Activated T-cell treated with anti-CD3 and anti-CD28 coated beads, Interleukin-2, amount 50 U/mL, for 24 hours (primary cell): ENCODE measurements around the gene GFM1.
A peak's percentile ranks its signal among the peaks of the same experiment; 100 is the strongest.

Experiments used
- DNase-seq: peaks from one replicate; pipeline ENCODE4 v3.0.0-alpha.2; 2020
- H3K27ac Mint-ChIP-seq: 2 replicates; pipeline ENCODE4 v1.8.0; 2020; ENCODE audit warnings: mild to moderate bottlenecking, mixed read lengths
- H3K27me3 Mint-ChIP-seq: 2 replicates; pipeline ENCODE4 v1.8.0; 2020; ENCODE audit warnings: mixed read lengths
- H3K36me3 Mint-ChIP-seq: 2 replicates; pipeline ENCODE4 v1.8.0; 2020; ENCODE audit warnings: low read depth, mixed read lengths
- H3K4me1 Mint-ChIP-seq: 2 replicates; pipeline ENCODE4 v1.8.0; 2020; ENCODE audit warnings: low read depth, mixed read lengths
- H3K4me3 Mint-ChIP-seq: 2 replicates; pipeline ENCODE4 v1.8.0; 2020; ENCODE audit warnings: mild to moderate bottlenecking, moderate library complexity, mixed read lengths
- H3K9me3 Mint-ChIP-seq: 2 replicates; pipeline ENCODE4 v1.8.0; 2020; ENCODE audit warnings: mixed read lengths

The GFM1 gene

GRCh38 chr3:158727206-158728060 is 83.1 kb downstream of the GFM1 start:
- Mint-ChIP-seq H3K27me3 (peaks cover 11% of the 10 kb centered on the region), H3K36me3 (peaks cover 10% of the 10 kb centered on the region), H3K9me3 (no peaks in the 10 kb centered on the region), H3K27ac (no peak overlapping the region), H3K4me1 (peaks cover 37% of the 10 kb centered on the region), H3K4me3 (peak overlapping the region; percentile 31)
- DNase-seq, result no peak

GRCh38 chr3:158728061-158728377 is 83.7 kb downstream of the GFM1 start:
- Mint-ChIP-seq H3K4me3 (peak overlapping the region; percentile 31), H3K27ac (no peak overlapping the region), H3K4me1 (peaks cover 32% of the 10 kb centered on the region), H3K27me3 (peaks cover 11% of the 10 kb centered on the region), H3K36me3 (peaks cover 7% of the 10 kb centered on the region), H3K9me3 (no peaks in the 10 kb centered on the region)
- DNase-seq, result no peak

GRCh38 chr3:158728851-158729250 is 84.5 kb downstream of the GFM1 start:
- Mint-ChIP-seq H3K27ac (no peak overlapping the region), H3K4me1 (peaks cover 26% of the 10 kb centered on the region), H3K4me3 (no peak overlapping the region), H3K36me3 (peaks cover 5% of the 10 kb centered on the region), H3K9me3 (no peaks in the 10 kb centered on the region), H3K27me3 (peaks cover 11% of the 10 kb centered on the region)
- no peak for DNase-seq

GRCh38 chr3:158731486-158731885 is 87.2 kb downstream of the GFM1 start:
- no peaks in the 10 kb centered on the region for H3K36me3 Mint-ChIP-seq
- H3K4me1 Mint-ChIP-seq, result peaks cover 20% of the 10 kb centered on the region
- peak overlapping the region; percentile 56 for H3K4me3 Mint-ChIP-seq
- no peak for DNase-seq
- H3K9me3 Mint-ChIP-seq, result peaks cover 11% of the 10 kb centered on the region
- H3K27me3 Mint-ChIP-seq, result peaks cover 11% of the 10 kb centered on the region
- H3K27ac Mint-ChIP-seq, result no peak overlapping the region

GRCh38 chr3:158731938-158732855 is 87.9 kb downstream of the GFM1 start, which contains the start of gene RARRES1:
RARRES1 (minus strand) TSS chr3:158732457; CDS start chr3:158732415, 42 bp downstream.
- no peak within 1 kb of the TSS for H3K27ac Mint-ChIP-seq
- peaks cover 11% of the 10 kb centered on the region for H3K9me3 Mint-ChIP-seq
- H3K4me3 Mint-ChIP-seq, result peak within 1 kb of the TSS; percentile 56
- peaks cover 11% of the 10 kb centered on the region for H3K27me3 Mint-ChIP-seq
- peak; percentile 48 for DNase-seq
- no peaks in the 10 kb centered on the region for H3K36me3 Mint-ChIP-seq
- peaks cover 19% of the 10 kb centered on the region for H3K4me1 Mint-ChIP-seq

GRCh38 chr3:158732856-158733200 is 88.5 kb downstream of the GFM1 start:
- Mint-ChIP-seq H3K27ac (no peak overlapping the region), H3K27me3 (peaks cover 11% of the 10 kb centered on the region), H3K9me3 (peaks cover 11% of the 10 kb centered on the region), H3K36me3 (no peaks in the 10 kb centered on the region), H3K4me3 (peak overlapping the region; percentile 20), H3K4me1 (peaks cover 13% of the 10 kb centered on the region)
- no peak for DNase-seq

GRCh38 chr3:158733656-158734055 is 89.3 kb downstream of the GFM1 start:
- H3K27ac Mint-ChIP-seq, result no peak overlapping the region
- H3K4me1 Mint-ChIP-seq, result peaks cover 8% of the 10 kb centered on the region
- H3K36me3 Mint-ChIP-seq, result no peaks in the 10 kb centered on the region
- H3K9me3 Mint-ChIP-seq, result peaks cover 11% of the 10 kb centered on the region
- peaks cover 11% of the 10 kb centered on the region for H3K27me3 Mint-ChIP-seq
- no peak for DNase-seq
- no peak overlapping the region for H3K4me3 Mint-ChIP-seq

- Mint-ChIP-seq H3K27me3 (peaks cover 8% of the 10 kb centered on the region), H3K4me1 (peaks cover 8% of the 10 kb centered on the region), H3K27ac (no peak overlapping the region), H3K4me3 (no peak overlapping the region), H3K36me3 (no peaks in the 10 kb centered on the region), H3K9me3 (peaks cover 11% of the 10 kb centered on the region)
- no peak for DNase-seq
These were observed 91.1 kb downstream of the GFM1 start for GRCh38 chr3:158735296-158736033.

- no peak for DNase-seq
- no peak overlapping the region for H3K4me3 Mint-ChIP-seq
- H3K27ac Mint-ChIP-seq, result no peak overlapping the region
- peaks cover 8% of the 10 kb centered on the region for H3K4me1 Mint-ChIP-seq
- peaks cover 5% of the 10 kb centered on the region for H3K36me3 Mint-ChIP-seq
- no peaks in the 10 kb centered on the region for H3K27me3 Mint-ChIP-seq
- peaks cover 11% of the 10 kb centered on the region for H3K9me3 Mint-ChIP-seq
These were observed 93.1 kb downstream of the GFM1 start for GRCh38 chr3:158737410-158737809.

- Mint-ChIP-seq H3K27ac (no peak overlapping the region), H3K27me3 (no peaks in the 10 kb centered on the region), H3K9me3 (peaks cover 11% of the 10 kb centered on the region), H3K4me3 (no peak overlapping the region), H3K4me1 (peaks cover 8% of the 10 kb centered on the region), H3K36me3 (peaks cover 9% of the 10 kb centered on the region)
- DNase-seq, result no peak
These were observed 93.8 kb downstream of the GFM1 start for GRCh38 chr3:158737976-158738615.

GRCh38 chr3:158738653-158739052 is 94.3 kb downstream of the GFM1 start:
- Mint-ChIP-seq H3K4me3 (no peak overlapping the region), H3K27ac (no peak overlapping the region)

GRCh38 chr3:158739078-158739477 is 94.8 kb downstream of the GFM1 start:
- Mint-ChIP-seq H3K27me3 (no peaks in the 10 kb centered on the region), H3K9me3 (peaks cover 11% of the 10 kb centered on the region), H3K4me3 (no peak overlapping the region), H3K4me1 (peaks cover 8% of the 10 kb centered on the region), H3K36me3 (peaks cover 9% of the 10 kb centered on the region), H3K27ac (no peak overlapping the region)
- no peak for DNase-seq

More at GRCh38 chr3:158738653-158739052, 94.3 kb downstream of the GFM1 start:
- Mint-ChIP-seq H3K9me3 (peaks cover 11% of the 10 kb centered on the region), H3K36me3 (peaks cover 9% of the 10 kb centered on the region), H3K4me1 (peaks cover 8% of the 10 kb centered on the region), H3K27me3 (no peaks in the 10 kb centered on the region)
- no peak for DNase-seq

GRCh38 chr3:158739661-158740060 is 95.3 kb downstream of the GFM1 start:
- peaks cover 8% of the 10 kb centered on the region for H3K4me1 Mint-ChIP-seq
- H3K27me3 Mint-ChIP-seq, result no peaks in the 10 kb centered on the region
- no peak overlapping the region for H3K4me3 Mint-ChIP-seq
- H3K36me3 Mint-ChIP-seq, result peaks cover 9% of the 10 kb centered on the region
- peaks cover 7% of the 10 kb centered on the region for H3K9me3 Mint-ChIP-seq
- DNase-seq, result no peak
- no peak overlapping the region for H3K27ac Mint-ChIP-seq
